ENCODE measurements around the gene NLGN4Y.

NLGN4Y gene

GRCh38 chrY:14524272-14525231 lies at the start of gene NLGN4Y:
Gene NLGN4Y (plus strand): TSS chrY:14524529. CDS start chrY:14622120, 97,591 bp downstream.
- H3K27ac ChIP-seq (ENCODE audit: low read depth, low read length), result no peak within 1 kb of the TSS
- no peak within 1 kb of the TSS for H3K4me3 ChIP-seq (ENCODE audit: low read depth, low read length)
- no peaks in the 10 kb centered on the region for H3K27me3 ChIP-seq (ENCODE audit: control insufficient read depth, insufficient read depth, low read length)
- H3K9ac ChIP-seq (ENCODE audit: low read length), result no peak within 1 kb of the TSS
- H3K4me1 ChIP-seq (ENCODE audit: control insufficient read depth, insufficient read depth, low read length), result no peaks in the 10 kb centered on the region
- no peaks in the 10 kb centered on the region for H3K36me3 ChIP-seq (ENCODE audit: control insufficient read depth, insufficient read depth, low read length)
- no peaks in the 10 kb centered on the region for H3K9me3 ChIP-seq (ENCODE audit: control insufficient read depth, insufficient read depth, low read depth, low read length)

- Histone ChIP-seq H3K9me3 (ENCODE audit: control insufficient read depth, insufficient read depth, low read depth, low read length) (no peaks in the 10 kb centered on the region), H3K4me3 (ENCODE audit: low read depth, low read length) (no peak overlapping the region), H3K9ac (ENCODE audit: low read length) (no peak overlapping the region), H3K27ac (ENCODE audit: low read depth, low read length) (no peak overlapping the region), H3K4me1 (ENCODE audit: control insufficient read depth, insufficient read depth, low read length) (no peaks in the 10 kb centered on the region), H3K36me3 (ENCODE audit: control insufficient read depth, insufficient read depth, low read length) (no peaks in the 10 kb centered on the region), H3K27me3 (ENCODE audit: control insufficient read depth, insufficient read depth, low read length) (no peaks in the 10 kb centered on the region)
Measured at GRCh38 chrY:14485935-14486334, 38.4 kb upstream of the NLGN4Y start.

GRCh38 chrY:14490226-14490625 lies 34.1 kb upstream of the NLGN4Y start:
- Histone ChIP-seq H3K4me3 (ENCODE audit: low read depth, low read length) (no peak overlapping the region), H3K27me3 (ENCODE audit: control insufficient read depth, insufficient read depth, low read length) (no peaks in the 10 kb centered on the region), H3K9ac (ENCODE audit: low read length) (no peak overlapping the region), H3K4me1 (ENCODE audit: control insufficient read depth, insufficient read depth, low read length) (no peaks in the 10 kb centered on the region), H3K27ac (ENCODE audit: low read depth, low read length) (no peak overlapping the region), H3K36me3 (ENCODE audit: control insufficient read depth, insufficient read depth, low read length) (no peaks in the 10 kb centered on the region), H3K9me3 (ENCODE audit: control insufficient read depth, insufficient read depth, low read depth, low read length) (no peaks in the 10 kb centered on the region)

GRCh38 chrY:14498071-14498470 lies 26.3 kb upstream of the NLGN4Y start:
- H3K9me3 ChIP-seq (ENCODE audit: control insufficient read depth, insufficient read depth, low read depth, low read length), result no peaks in the 10 kb centered on the region
- H3K27me3 ChIP-seq (ENCODE audit: control insufficient read depth, insufficient read depth, low read length), result no peaks in the 10 kb centered on the region
- no peak overlapping the region for H3K4me3 ChIP-seq (ENCODE audit: low read depth, low read length)
- no peaks in the 10 kb centered on the region for H3K4me1 ChIP-seq (ENCODE audit: control insufficient read depth, insufficient read depth, low read length)
- H3K27ac ChIP-seq (ENCODE audit: low read depth, low read length), result no peak overlapping the region
- H3K9ac ChIP-seq (ENCODE audit: low read length), result no peak overlapping the region
- H3K36me3 ChIP-seq (ENCODE audit: control insufficient read depth, insufficient read depth, low read length), result no peaks in the 10 kb centered on the region

- no peaks in the 10 kb centered on the region for H3K9me3 ChIP-seq (ENCODE audit: control insufficient read depth, insufficient read depth, low read depth, low read length)
Measured at GRCh38 chrY:14504592-14504991, 19.7 kb upstream of the NLGN4Y start.

GRCh38 chrY:14522379-14522950 lies 1.9 kb upstream of the NLGN4Y start:
- Histone ChIP-seq H3K27ac (ENCODE audit: low read depth, low read length) (no peak overlapping the region), H3K4me1 (ENCODE audit: control insufficient read depth, insufficient read depth, low read length) (no peaks in the 10 kb centered on the region), H3K9ac (ENCODE audit: low read length) (no peak overlapping the region), H3K4me3 (ENCODE audit: low read depth, low read length) (no peak overlapping the region), H3K9me3 (ENCODE audit: control insufficient read depth, insufficient read depth, low read depth, low read length) (no peaks in the 10 kb centered on the region), H3K36me3 (ENCODE audit: control insufficient read depth, insufficient read depth, low read length) (no peaks in the 10 kb centered on the region), H3K27me3 (ENCODE audit: control insufficient read depth, insufficient read depth, low read length) (no peaks in the 10 kb centered on the region)

More at GRCh38 chrY:14504592-14504991, 19.7 kb upstream of the NLGN4Y start:
- Histone ChIP-seq H3K27me3 (ENCODE audit: control insufficient read depth, insufficient read depth, low read length) (no peaks in the 10 kb centered on the region), H3K27ac (ENCODE audit: low read depth, low read length) (no peak overlapping the region), H3K9ac (ENCODE audit: low read length) (no peak overlapping the region), H3K36me3 (ENCODE audit: control insufficient read depth, insufficient read depth, low read length) (no peaks in the 10 kb centered on the region), H3K4me3 (ENCODE audit: low read depth, low read length) (no peak overlapping the region), H3K4me1 (ENCODE audit: control insufficient read depth, insufficient read depth, low read length) (no peaks in the 10 kb centered on the region)

GRCh38 chrY:14523491-14524271 lies 648 bp upstream of the NLGN4Y start:
- H3K36me3 ChIP-seq (ENCODE audit: control insufficient read depth, insufficient read depth, low read length), result no peaks in the 10 kb centered on the region
- no peak overlapping the region for H3K9ac ChIP-seq (ENCODE audit: low read length)
- H3K27ac ChIP-seq (ENCODE audit: low read depth, low read length), result no peak overlapping the region
- H3K4me3 ChIP-seq (ENCODE audit: low read depth, low read length), result no peak overlapping the region
- no peaks in the 10 kb centered on the region for H3K27me3 ChIP-seq (ENCODE audit: control insufficient read depth, insufficient read depth, low read length)
- H3K9me3 ChIP-seq (ENCODE audit: control insufficient read depth, insufficient read depth, low read depth, low read length), result no peaks in the 10 kb centered on the region
- H3K4me1 ChIP-seq (ENCODE audit: control insufficient read depth, insufficient read depth, low read length), result no peaks in the 10 kb centered on the region

- Histone ChIP-seq H3K27me3 (ENCODE audit: control insufficient read depth, insufficient read depth, low read length) (no peaks in the 10 kb centered on the region), H3K9me3 (ENCODE audit: control insufficient read depth, insufficient read depth, low read depth, low read length) (no peaks in the 10 kb centered on the region), H3K36me3 (ENCODE audit: control insufficient read depth, insufficient read depth, low read length) (no peaks in the 10 kb centered on the region), H3K4me1 (ENCODE audit: control insufficient read depth, insufficient read depth, low read length) (no peaks in the 10 kb centered on the region), H3K9ac (ENCODE audit: low read length) (no peak overlapping the region), H3K27ac (ENCODE audit: low read depth, low read length) (no peak overlapping the region), H3K4me3 (ENCODE audit: low read depth, low read length) (no peak overlapping the region)
Measured at GRCh38 chrY:14525315-14525714, 986 bp downstream of the NLGN4Y start.

GRCh38 chrY:14528361-14528760 lies 4.0 kb downstream of the NLGN4Y start:
- Histone ChIP-seq H3K9ac (ENCODE audit: low read length) (no peak overlapping the region), H3K27ac (ENCODE audit: low read depth, low read length) (no peak overlapping the region), H3K27me3 (ENCODE audit: control insufficient read depth, insufficient read depth, low read length) (no peaks in the 10 kb centered on the region), H3K4me3 (ENCODE audit: low read depth, low read length) (no peak overlapping the region), H3K36me3 (ENCODE audit: control insufficient read depth, insufficient read depth, low read length) (no peaks in the 10 kb centered on the region), H3K4me1 (ENCODE audit: control insufficient read depth, insufficient read depth, low read length) (no peaks in the 10 kb centered on the region), H3K9me3 (ENCODE audit: control insufficient read depth, insufficient read depth, low read depth, low read length) (no peaks in the 10 kb centered on the region)

GRCh38 chrY:14536703-14537102 lies 12.4 kb downstream of the NLGN4Y start:
- H3K27me3 ChIP-seq (ENCODE audit: control insufficient read depth, insufficient read depth, low read length), result no peaks in the 10 kb centered on the region
- no peak overlapping the region for H3K4me3 ChIP-seq (ENCODE audit: low read depth, low read length)
- H3K9me3 ChIP-seq (ENCODE audit: control insufficient read depth, insufficient read depth, low read depth, low read length), result no peaks in the 10 kb centered on the region
- H3K36me3 ChIP-seq (ENCODE audit: control insufficient read depth, insufficient read depth, low read length), result no peaks in the 10 kb centered on the region
- no peak overlapping the region for H3K9ac ChIP-seq (ENCODE audit: low read length)
- no peak overlapping the region for H3K27ac ChIP-seq (ENCODE audit: low read depth, low read length)
- no peaks in the 10 kb centered on the region for H3K4me1 ChIP-seq (ENCODE audit: control insufficient read depth, insufficient read depth, low read length)

GRCh38 chrY:14543506-14543905 lies 19.2 kb downstream of the NLGN4Y start:
- Histone ChIP-seq H3K27me3 (ENCODE audit: control insufficient read depth, insufficient read depth, low read length) (no peaks in the 10 kb centered on the region), H3K4me3 (ENCODE audit: low read depth, low read length) (no peak overlapping the region), H3K9me3 (ENCODE audit: control insufficient read depth, insufficient read depth, low read depth, low read length) (no peaks in the 10 kb centered on the region), H3K36me3 (ENCODE audit: control insufficient read depth, insufficient read depth, low read length) (no peaks in the 10 kb centered on the region), H3K4me1 (ENCODE audit: control insufficient read depth, insufficient read depth, low read length) (no peaks in the 10 kb centered on the region), H3K27ac (ENCODE audit: low read depth, low read length) (no peak overlapping the region), H3K9ac (ENCODE audit: low read length) (no peak overlapping the region)

All from HUES6 (cell line).